Liver (tissue), 9 donors: Measurements from ENCODE around the gene SLC4A7. TPM values are rescaled to one million over a fixed set of nuclear protein-coding genes. Genes with fewer than 3 reads are reported as not detected.

Experiments used
- DNase-seq: peaks from one replicate; pipeline ENCODE4 v3.0.0-alpha.2; 2017; ENCODE audit warnings: low spot score
- H3K27ac ChIP-seq, 2 donors: one replicate each; pipeline ENCODE4 v1.7.0; 2013; ENCODE audit warnings: inconsistent platforms in 2 of 2, low read length in 2 of 2, control low read depth in 1 of 2, low read depth in 1 of 2, mild to moderate bottlenecking in 1 of 2
- H3K27me3 ChIP-seq, 4 donors: one replicate each; pipeline versions ENCODE4 v1.6.1 to v1.7.0; 2013; ENCODE audit warnings: low read length in 3 of 4, inconsistent platforms in 1 of 4, mild to moderate bottlenecking in 1 of 4, moderate library complexity in 1 of 4; ENCODE audit not compliant: control insufficient read depth in 4 of 4, insufficient read depth in 4 of 4
- H3K36me3 ChIP-seq, 4 donors: one replicate each; pipeline versions ENCODE4 v1.6.1 to v1.7.0; 2013; ENCODE audit warnings: low read length in 3 of 4, mild to moderate bottlenecking in 3 of 4, low read depth in 1 of 4, moderate library complexity in 1 of 4; ENCODE audit not compliant: control insufficient read depth in 4 of 4, insufficient read depth in 3 of 4
- H3K4me1 ChIP-seq, 4 donors: one replicate each; pipeline versions ENCODE4 v1.6.1 to v1.7.0; 2013; ENCODE audit warnings: low read length in 3 of 4, mild to moderate bottlenecking in 3 of 4, moderate library complexity in 1 of 4; ENCODE audit not compliant: control insufficient read depth in 4 of 4, insufficient read depth in 4 of 4
- H3K4me3 ChIP-seq, 3 donors: one replicate each; pipeline versions ENCODE4 v1.6.1 to v1.7.0; 2013; ENCODE audit warnings: low read length in 3 of 3, control low read depth in 1 of 3, low read depth in 1 of 3, mild to moderate bottlenecking in 1 of 3
- H3K9ac ChIP-seq, 2 donors: one replicate each; pipeline ENCODE4 v1.7.0; 2013; ENCODE audit warnings: low read length in 2 of 2, mild to moderate bottlenecking in 2 of 2, moderate library complexity in 2 of 2, control low read depth in 1 of 2, low read depth in 1 of 2
- H3K9me3 ChIP-seq, 4 donors: one replicate each; pipeline versions ENCODE4 v1.6.1 to v1.7.0; 2013; ENCODE audit warnings: low read length in 3 of 4; ENCODE audit not compliant: control insufficient read depth in 4 of 4
- FOXA1 ChIP-seq: IDR thresholded peaks from 2 replicates; pipeline ENCODE4 v1.6.1; 2016; ENCODE audit warnings: antibody characterized with exemption
- FOXA2 ChIP-seq: IDR thresholded peaks from 2 replicates; pipeline ENCODE4 v1.6.1; 2016; ENCODE audit warnings: antibody characterized with exemption
- GABPA ChIP-seq, 2 donors: IDR thresholded peaks in 1 of 2; conservative IDR thresholded peaks in 1 of 2; 2 replicates each; pipeline ENCODE4 v1.6.1; 2016; ENCODE audit warnings: antibody characterized with exemption in 2 of 2, mild to moderate bottlenecking in 1 of 2, moderate library complexity in 1 of 2
- HNF4A ChIP-seq, 2 donors: conservative IDR thresholded peaks; 2 replicates each; pipeline ENCODE4 v1.6.1; 2016; ENCODE audit warnings: antibody characterized with exemption in 2 of 2, mild to moderate bottlenecking in 2 of 2
- HNF4G ChIP-seq: IDR thresholded peaks from 2 replicates; pipeline ENCODE4 v1.6.1; 2016; ENCODE audit warnings: antibody characterized with exemption
- JUND ChIP-seq, 2 donors: IDR thresholded peaks; 2 replicates each; pipeline ENCODE4 v1.6.1; 2016; ENCODE audit warnings: antibody characterized with exemption in 2 of 2
- NR2F2 ChIP-seq: IDR thresholded peaks from 2 replicates; pipeline ENCODE4 v1.6.1; 2016; ENCODE audit warnings: antibody characterized with exemption
- RAD21 ChIP-seq, 2 donors: IDR thresholded peaks; 2 replicates each; pipeline ENCODE4 v1.6.1; 2016; ENCODE audit warnings: antibody characterized with exemption in 2 of 2, mild to moderate bottlenecking in 2 of 2
- RXRA ChIP-seq, 2 donors: IDR thresholded peaks; 2 replicates each; pipeline ENCODE4 v1.6.1; 2017 to 2018; ENCODE audit warnings: antibody characterized with exemption in 2 of 2, mild to moderate bottlenecking in 1 of 2
- TAF1 ChIP-seq: conservative IDR thresholded peaks from 2 replicates; pipeline ENCODE4 v1.6.1; 2016; ENCODE audit warnings: antibody characterized with exemption, mild to moderate bottlenecking
- YY1 ChIP-seq: IDR thresholded peaks from 2 replicates; pipeline ENCODE4 v1.6.1; 2016; ENCODE audit warnings: antibody characterized with exemption, mild to moderate bottlenecking
- WGBS: extraction: QIAGEN DNeasy Blood & Tissue Kit; methylation state at CpG from one replicate; pipeline ENCODE4 v1.1.7; 2013; 5-methylcytosine and 5-hydroxymethylcytosine counted together
- polyA plus RNA-seq, 2 donors: library from polyadenylated mRNA; stranded (reverse) in 1 of 2; unstranded in 1 of 2; fragments of 200-250 nt in 1 of 2; fragments of >200 nt in 1 of 2; fragmentation: Nextera tagmentation in 1 of 2; extraction: Ambion mirVana in 1 of 2; gene quantifications; one replicate each; pipeline versions ENCODE4 v1.2.1 to v1.2.3, GENCODE V29; 2013 to 2015
- total RNA-seq, 2 donors: library from RNA; depleted of rRNA; stranded (reverse); fragments of >200 nt; gene quantifications; one replicate each; pipeline ENCODE4 v1.2.3, GENCODE V29; 2014
- TF ChIP-seq, protein P1 (sequence below): IDR thresholded peaks from 2 replicates; pipeline ENCODE4 v1.6.1; 2016; ENCODE audit warnings: antibody characterized with exemption, mild to moderate bottlenecking
- TF ChIP-seq, protein P2 (sequence below): IDR thresholded peaks from 2 replicates; pipeline ENCODE4 v1.6.1; 2016; ENCODE audit warnings: antibody characterized with exemption
- TF ChIP-seq, protein P3 (sequence below): IDR thresholded peaks from 2 replicates; pipeline ENCODE4 v1.6.1; 2016; ENCODE audit warnings: antibody characterized with exemption
- donor health status: healthy.
- donor health status: healthy.
- donor health status: healthy.
- donor health status: healthy.
- donor health status: healthy.

Gene SLC4A7
- total and polyA plus RNA-seq, 4 donors = 0.76 to 9.8 (median 4.1) TPM

DNA sequence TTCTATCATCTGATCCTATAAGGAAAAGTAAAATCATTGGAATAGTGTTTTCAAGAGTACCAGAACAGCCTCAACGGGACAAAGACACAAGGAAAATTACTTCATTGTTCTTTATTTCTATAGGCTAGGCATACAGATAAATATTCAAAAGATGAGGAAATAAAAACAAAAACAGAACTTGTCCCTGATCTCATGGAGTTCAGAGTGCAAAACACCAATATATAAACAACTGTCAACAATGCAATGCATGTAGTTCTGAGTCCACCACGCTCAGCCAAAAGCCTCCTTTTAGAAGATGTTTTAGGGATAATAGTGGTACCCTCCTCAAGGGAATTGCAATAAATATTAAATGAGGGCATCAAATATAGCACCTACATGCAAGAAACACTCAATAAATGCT is 4.6 kb upstream of the SLC4A7 start (continued):
- TF ChIP-seq, protein P1, sequence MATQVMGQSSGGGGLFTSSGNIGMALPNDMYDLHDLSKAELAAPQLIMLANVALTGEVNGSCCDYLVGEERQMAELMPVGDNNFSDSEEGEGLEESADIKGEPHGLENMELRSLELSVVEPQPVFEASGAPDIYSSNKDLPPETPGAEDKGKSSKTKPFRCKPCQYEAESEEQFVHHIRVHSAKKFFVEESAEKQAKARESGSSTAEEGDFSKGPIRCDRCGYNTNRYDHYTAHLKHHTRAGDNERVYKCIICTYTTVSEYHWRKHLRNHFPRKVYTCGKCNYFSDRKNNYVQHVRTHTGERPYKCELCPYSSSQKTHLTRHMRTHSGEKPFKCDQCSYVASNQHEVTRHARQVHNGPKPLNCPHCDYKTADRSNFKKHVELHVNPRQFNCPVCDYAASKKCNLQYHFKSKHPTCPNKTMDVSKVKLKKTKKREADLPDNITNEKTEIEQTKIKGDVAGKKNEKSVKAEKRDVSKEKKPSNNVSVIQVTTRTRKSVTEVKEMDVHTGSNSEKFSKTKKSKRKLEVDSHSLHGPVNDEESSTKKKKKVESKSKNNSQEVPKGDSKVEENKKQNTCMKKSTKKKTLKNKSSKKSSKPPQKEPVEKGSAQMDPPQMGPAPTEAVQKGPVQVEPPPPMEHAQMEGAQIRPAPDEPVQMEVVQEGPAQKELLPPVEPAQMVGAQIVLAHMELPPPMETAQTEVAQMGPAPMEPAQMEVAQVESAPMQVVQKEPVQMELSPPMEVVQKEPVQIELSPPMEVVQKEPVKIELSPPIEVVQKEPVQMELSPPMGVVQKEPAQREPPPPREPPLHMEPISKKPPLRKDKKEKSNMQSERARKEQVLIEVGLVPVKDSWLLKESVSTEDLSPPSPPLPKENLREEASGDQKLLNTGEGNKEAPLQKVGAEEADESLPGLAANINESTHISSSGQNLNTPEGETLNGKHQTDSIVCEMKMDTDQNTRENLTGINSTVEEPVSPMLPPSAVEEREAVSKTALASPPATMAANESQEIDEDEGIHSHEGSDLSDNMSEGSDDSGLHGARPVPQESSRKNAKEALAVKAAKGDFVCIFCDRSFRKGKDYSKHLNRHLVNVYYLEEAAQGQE = no peak
- no peak for TF ChIP-seq GABPA (IDR thresholded peaks at IDR 0.05 in 1 of 2, conservative IDR thresholded peaks at IDR 0.05 in 1 of 2)
- TF ChIP-seq, protein P2, sequence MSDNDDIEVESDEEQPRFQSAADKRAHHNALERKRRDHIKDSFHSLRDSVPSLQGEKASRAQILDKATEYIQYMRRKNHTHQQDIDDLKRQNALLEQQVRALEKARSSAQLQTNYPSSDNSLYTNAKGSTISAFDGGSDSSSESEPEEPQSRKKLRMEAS = no peak

DNA sequence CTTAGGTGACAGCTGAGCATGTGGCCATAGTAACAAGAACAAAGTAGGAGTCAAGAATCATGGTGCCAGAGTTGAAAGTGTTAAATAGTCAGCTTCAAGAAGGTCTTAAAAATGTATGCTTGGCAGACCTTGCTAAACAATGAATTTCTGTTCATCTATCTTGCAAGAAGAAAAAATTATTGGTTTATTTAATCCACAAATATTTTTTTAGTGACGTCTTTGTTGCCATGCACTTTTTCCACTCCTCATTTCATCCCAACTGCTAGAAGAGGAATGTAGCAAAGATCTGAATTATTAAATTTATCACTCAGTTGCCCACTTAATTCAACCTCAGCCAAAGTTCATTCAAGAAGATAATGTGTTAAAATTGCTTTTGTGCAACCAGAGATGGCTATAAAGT is 3.2 kb upstream of the SLC4A7 start:
- Histone ChIP-seq H3K27me3 (no peaks in the 10 kb centered on the region), H3K4me1 (peaks cover 0 to 9% (median 4%) of the 10 kb centered on the region in 4 donors), H3K9ac (no peak overlapping the region), H3K27ac (no peak overlapping the region), H3K9me3 (no peaks in the 10 kb centered on the region), H3K36me3 (no peaks in the 10 kb centered on the region), H3K4me3 (no peak overlapping the region)
- DNase-seq = no peak
- TF ChIP-seq TAF1 (no peak), RXRA (IDR thresholded peaks at IDR 0.05) (no peak)
- 76% methylated on average over 1 of the region's 1 CpG for WGBS

DNA sequence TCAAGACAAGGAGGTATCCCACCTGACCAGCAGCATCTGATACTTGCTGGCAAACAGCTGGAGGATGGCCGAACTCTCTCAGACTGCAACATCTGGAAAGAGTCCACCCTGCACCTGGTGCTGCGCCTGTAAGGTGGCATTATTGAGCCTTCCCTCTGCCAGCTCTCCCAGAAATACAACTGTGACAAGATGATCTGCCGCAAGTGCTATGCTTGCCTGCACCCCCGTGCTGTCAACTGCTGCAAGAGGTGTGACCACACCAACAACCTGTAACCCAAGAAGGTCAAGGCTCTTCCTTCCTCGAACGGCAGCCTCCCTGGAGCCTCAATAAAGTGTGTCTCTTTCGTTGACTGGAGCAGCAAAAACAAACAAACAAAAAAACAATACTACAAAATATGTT is 2.2 kb upstream of the SLC4A7 start:
- WGBS = 90% methylated on average over 7 of the region's 7 CpGs
- H3K9ac ChIP-seq = no peak overlapping the region
- no peak overlapping the region for H3K27ac ChIP-seq
- no peaks in the 10 kb centered on the region for H3K36me3 ChIP-seq
- H3K4me3 ChIP-seq = no peak overlapping the region
- H3K4me1 ChIP-seq = peaks cover 0 to 9% (median 4%) of the 10 kb centered on the region in 4 donors
- TF ChIP-seq, protein P3, sequence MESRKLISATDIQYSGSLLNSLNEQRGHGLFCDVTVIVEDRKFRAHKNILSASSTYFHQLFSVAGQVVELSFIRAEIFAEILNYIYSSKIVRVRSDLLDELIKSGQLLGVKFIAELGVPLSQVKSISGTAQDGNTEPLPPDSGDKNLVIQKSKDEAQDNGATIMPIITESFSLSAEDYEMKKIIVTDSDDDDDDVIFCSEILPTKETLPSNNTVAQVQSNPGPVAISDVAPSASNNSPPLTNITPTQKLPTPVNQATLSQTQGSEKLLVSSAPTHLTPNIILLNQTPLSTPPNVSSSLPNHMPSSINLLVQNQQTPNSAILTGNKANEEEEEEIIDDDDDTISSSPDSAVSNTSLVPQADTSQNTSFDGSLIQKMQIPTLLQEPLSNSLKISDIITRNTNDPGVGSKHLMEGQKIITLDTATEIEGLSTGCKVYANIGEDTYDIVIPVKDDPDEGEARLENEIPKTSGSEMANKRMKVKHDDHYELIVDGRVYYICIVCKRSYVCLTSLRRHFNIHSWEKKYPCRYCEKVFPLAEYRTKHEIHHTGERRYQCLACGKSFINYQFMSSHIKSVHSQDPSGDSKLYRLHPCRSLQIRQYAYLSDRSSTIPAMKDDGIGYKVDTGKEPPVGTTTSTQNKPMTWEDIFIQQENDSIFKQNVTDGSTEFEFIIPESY = no peak
- TF ChIP-seq NR2F2 (no peak), HNF4G (no peak), HNF4A (conservative IDR thresholded peaks at IDR 0.05) (no peak), GABPA (IDR thresholded peaks at IDR 0.05 in 1 of 2, conservative IDR thresholded peaks at IDR 0.05 in 1 of 2) (no peak), JUND (IDR thresholded peaks at IDR 0.05) (no peak), YY1 (no peak), RAD21 (IDR thresholded peaks at IDR 0.05) (no peak), FOXA2 (no peak), FOXA1 (no peak)
- no peaks in the 10 kb centered on the region for H3K27me3 ChIP-seq
- no peaks in the 10 kb centered on the region for H3K9me3 ChIP-seq
- no peak for DNase-seq
